Fibroblast of lung (primary cell): ENCODE measurements around the gene PDE5A. TPM values are rescaled to one million over a fixed set of nuclear protein-coding genes. Genes with fewer than 3 reads are reported as not detected.

ENCODE experiments used
- DNase-seq, 2 donors: peaks; one replicate each; pipeline versions ENCODE4 v3.0.0 to v3.0.0-alpha.2; 2010; ENCODE audit warnings: low read depth in 2 of 2
- H2AFZ ChIP-seq: 2 replicates; pipeline ENCODE4 v1.5.1; 2012; ENCODE audit warnings: low read length, control low read depth, inconsistent platforms
- H3K27ac ChIP-seq: 2 replicates; pipeline ENCODE4 v1.5.1; 2011; ENCODE audit warnings: low read length, control low read depth; ENCODE audit not compliant: insufficient read depth
- H3K27me3 ChIP-seq: 2 replicates; pipeline ENCODE4 v1.5.1; 2011; ENCODE audit warnings: mild to moderate bottlenecking, low read length; ENCODE audit not compliant: control insufficient read depth, insufficient read depth
- H3K36me3 ChIP-seq: 2 replicates; pipeline ENCODE4 v1.5.1; 2011; ENCODE audit warnings: low read length; ENCODE audit not compliant: control insufficient read depth, insufficient read depth
- H3K4me1 ChIP-seq: 2 replicates; pipeline ENCODE4 v1.5.1; 2011; ENCODE audit warnings: low read length; ENCODE audit not compliant: control insufficient read depth, insufficient read depth; ENCODE audit errors: extremely low read depth
- H3K4me2 ChIP-seq: 2 replicates; pipeline ENCODE4 v1.5.1; 2011; ENCODE audit warnings: low read length, control low read depth; ENCODE audit not compliant: insufficient read depth; ENCODE audit errors: extremely low read depth
- H3K4me3 ChIP-seq, 4 experiments: fragments of 200-600 bp in 1 of 4; sonication (generic) in 1 of 4; replicated peaks in 1 of 4; 2 replicates each; pipeline ENCODE4 v1.5.1; 2011 to 2016; ENCODE audit warnings: low read length in 4 of 4, low read depth in 3 of 4, mild to moderate bottlenecking in 3 of 4, control low read depth in 2 of 4, inconsistent platforms in 1 of 4, mixed read lengths in 1 of 4; ENCODE audit not compliant: insufficient read depth in 1 of 4; ENCODE audit errors: control extremely low read depth in 1 of 4
- H3K79me2 ChIP-seq: 2 replicates; pipeline ENCODE4 v1.5.1; 2012; ENCODE audit warnings: mild to moderate bottlenecking, low read length, inconsistent platforms; ENCODE audit not compliant: control insufficient read depth, insufficient read depth
- H3K9ac ChIP-seq: 2 replicates; pipeline ENCODE4 v1.5.1; 2011; ENCODE audit warnings: mild to moderate bottlenecking, low read length, control low read depth; ENCODE audit not compliant: insufficient read depth
- H3K9me3 ChIP-seq: 2 replicates; pipeline ENCODE4 v1.5.1; 2012; ENCODE audit warnings: low read depth, low read length; ENCODE audit not compliant: control insufficient read depth, insufficient read depth
- H4K20me1 ChIP-seq: 2 replicates; pipeline ENCODE4 v1.5.1; 2011; ENCODE audit warnings: low read length; ENCODE audit not compliant: control insufficient read depth, insufficient read depth; ENCODE audit errors: extremely low read depth
- CTCF ChIP-seq, 2 donors: IDR thresholded peaks in 1 of 2; conservative IDR thresholded peaks in 1 of 2; 1 replicate in 1 of 2; 2 replicates in 1 of 2; pipeline ENCODE4 v1.5.1; 2011 to 2012; ENCODE audit warnings: low read length in 2 of 2, control low read depth in 1 of 2, inconsistent platforms in 1 of 2, low read depth in 1 of 2, mild to moderate bottlenecking in 1 of 2
- EZH2 ChIP-seq: IDR thresholded peaks from 2 replicates; pipeline ENCODE4 v1.5.1; 2012; ENCODE audit warnings: low read length, control low read depth, mild to moderate bottlenecking; ENCODE audit errors: missing control alignments
- polyA plus RNA-seq, 2 donors: library from polyadenylated mRNA; depleted of rRNA in 1 of 2; stranded (reverse) in 1 of 2; unstranded in 1 of 2; fragments of >200 nt; gene quantifications; 2 replicates each; pipeline ENCODE4 v1.2.1, GENCODE V29; 2011 to 2012; ENCODE audit warnings: missing spikeins in 1 of 2
- total RNA-seq: library from RNA; depleted of rRNA; stranded (reverse); fragments of >200 nt; gene quantifications from 2 replicates; pipeline ENCODE4 v1.2.1, GENCODE V29; 2014

PDE5A gene
- total and polyA plus RNA-seq, 2 donors (not counting 1 experiment from before 2014, with no cell fraction given), result 197 to 832 TPM

GRCh38 chr4:119540249-119540648 is 88.4 kb downstream of the PDE5A start:
- peaks cover 9% of the 10 kb centered on the region for H3K4me1 ChIP-seq
- peak in 1 of 2 donors; percentile 18 for DNase-seq
- H3K9ac ChIP-seq, result no peak overlapping the region
- H4K20me1 ChIP-seq, result no peaks in the 10 kb centered on the region
- H3K36me3 ChIP-seq, result peaks cover 21% of the 10 kb centered on the region
- no peak overlapping the region for H3K4me3 ChIP-seq
- H3K27me3 ChIP-seq, result no peaks in the 10 kb centered on the region
- H2AFZ ChIP-seq, result no peak overlapping the region
- peaks cover 1% of the 10 kb centered on the region for H3K79me2 ChIP-seq
- TF ChIP-seq CTCF (conservative IDR thresholded peaks at IDR 0.05 in 1 of 2, IDR thresholded peaks at IDR 0.05 in 1 of 2; ENCODE audit: low read depth in 1 of 2, low read length in 2 of 2), result no peak
- TF ChIP-seq EZH2, result no peak
- no peak overlapping the region for H3K27ac ChIP-seq
- H3K9me3 ChIP-seq, result no peaks in the 10 kb centered on the region
- no peak overlapping the region for H3K4me2 ChIP-seq

- Histone ChIP-seq H3K36me3 (peaks cover 25% of the 10 kb centered on the region), H3K9ac (no peak overlapping the region), H3K27ac (no peak overlapping the region), H3K27me3 (no peaks in the 10 kb centered on the region), H3K4me2 (no peak overlapping the region), H2AFZ (no peak overlapping the region), H3K79me2 (peaks cover 3% of the 10 kb centered on the region), H4K20me1 (no peaks in the 10 kb centered on the region), H3K9me3 (no peaks in the 10 kb centered on the region), H3K4me1 (peaks cover 9% of the 10 kb centered on the region), H3K4me3 (no peak overlapping the region)
- no peak for TF ChIP-seq EZH2
- TF ChIP-seq CTCF (conservative IDR thresholded peaks at IDR 0.05 in 1 of 2, IDR thresholded peaks at IDR 0.05 in 1 of 2; ENCODE audit: low read depth in 1 of 2, low read length in 2 of 2), result no peak
- DNase-seq, result no peak
Measured at GRCh38 chr4:119537586-119537985, 91.0 kb downstream of the PDE5A start.

DNA sequence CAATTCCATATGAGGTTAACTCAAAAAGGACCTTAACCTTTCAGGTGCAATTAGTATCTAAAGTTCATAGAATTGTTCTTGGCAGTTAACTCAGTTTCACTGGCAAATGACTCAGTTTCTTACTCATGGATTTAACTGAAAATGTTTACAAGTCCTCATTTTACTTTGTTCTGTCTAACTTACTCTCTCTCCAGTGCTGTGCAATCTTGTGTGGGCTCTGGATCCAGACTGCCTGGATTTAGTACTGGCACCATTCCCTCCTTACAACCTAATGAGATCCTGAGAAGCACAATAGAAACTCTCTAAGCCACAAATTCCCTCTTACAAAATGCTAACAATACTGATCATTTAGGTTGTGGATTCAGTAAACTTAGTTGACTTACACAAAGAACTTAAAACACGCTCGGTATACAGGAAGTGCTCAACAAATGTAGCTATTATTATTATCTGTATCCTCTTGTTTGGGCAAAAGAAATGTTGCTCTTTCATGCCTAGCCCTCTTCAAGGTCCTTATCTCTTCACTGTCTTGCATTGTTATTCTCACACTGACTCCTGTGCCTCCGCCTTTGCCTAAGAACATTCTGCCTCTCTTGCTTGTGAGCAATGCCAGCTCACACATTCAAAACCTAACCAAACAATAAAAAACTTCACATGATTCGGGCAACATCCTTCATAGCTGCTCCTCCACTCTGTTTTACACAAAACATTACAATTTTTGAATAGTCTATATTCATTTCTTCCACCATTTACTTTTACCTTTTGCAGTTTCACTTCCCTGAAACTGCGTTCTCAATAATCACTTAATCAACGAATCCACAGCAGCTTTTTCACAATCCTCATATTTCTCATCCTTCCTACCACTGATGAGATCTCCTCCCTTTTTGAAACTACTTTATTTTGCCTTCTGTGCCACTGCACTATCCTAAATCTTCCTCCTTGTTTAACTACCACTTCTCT is 91.8 kb downstream of the PDE5A start:
- peaks cover 3% of the 10 kb centered on the region for H3K79me2 ChIP-seq
- TF ChIP-seq CTCF (conservative IDR thresholded peaks at IDR 0.05 in 1 of 2, IDR thresholded peaks at IDR 0.05 in 1 of 2; ENCODE audit: low read depth in 1 of 2, low read length in 2 of 2) (no peak), EZH2 (no peak)
- H3K27me3 ChIP-seq, result no peaks in the 10 kb centered on the region
- H3K36me3 ChIP-seq, result peaks cover 20% of the 10 kb centered on the region
- peaks cover 9% of the 10 kb centered on the region for H3K4me1 ChIP-seq
- H3K4me3 ChIP-seq, result no peak overlapping the region
- no peak overlapping the region for H3K9ac ChIP-seq
- H2AFZ ChIP-seq, result no peak overlapping the region
- no peak overlapping the region for H3K4me2 ChIP-seq
- no peaks in the 10 kb centered on the region for H4K20me1 ChIP-seq
- peak overlapping the region; percentile 12 for H3K27ac ChIP-seq
- H3K9me3 ChIP-seq, result no peaks in the 10 kb centered on the region
- DNase-seq, result peak; percentile 43 to 84
